ENCODE measurements around the gene SPEN.

SPEN gene

GRCh38 chr1:15858672-15859372 is 11.3 kb downstream of the SPEN start:
- Histone ChIP-seq H3K4me2 (no peak overlapping the region), H3K4me1 (ENCODE audit: low read depth, poor library complexity, severe bottlenecking) (peaks cover 26% of the 10 kb centered on the region), H2AFZ (ENCODE audit: low read depth) (no peak overlapping the region), H3K27me3 (ENCODE audit: insufficient read depth, low read depth) (no peaks in the 10 kb centered on the region), H3K9ac (no peak overlapping the region), H3K36me3 (ENCODE audit: insufficient read depth) (no peaks in the 10 kb centered on the region), H3K4me3 (IDR thresholded peaks at IDR 0.05; ENCODE audit: insufficient read depth, low read depth, low read length) (no peak overlapping the region), H3K27ac (no peak overlapping the region), H3K79me2 (ENCODE audit: insufficient read depth, low read depth) (peaks cover 100% of the 10 kb centered on the region), H4K20me1 (ENCODE audit: insufficient read depth) (peaks cover 50% of the 10 kb centered on the region)
- no peak for TF ChIP-seq CTCF (conservative IDR thresholded peaks at IDR 0.05; ENCODE audit: low read depth, low read length)

- no peak overlapping the region for H3K4me2 ChIP-seq
- no peak overlapping the region for H3K4me3 ChIP-seq (IDR thresholded peaks at IDR 0.05; ENCODE audit: insufficient read depth, low read depth, low read length)
- H2AFZ ChIP-seq (ENCODE audit: low read depth): no peak overlapping the region
- H3K36me3 ChIP-seq (ENCODE audit: insufficient read depth): no peaks in the 10 kb centered on the region
- no peak overlapping the region for H3K9ac ChIP-seq
- H3K79me2 ChIP-seq (ENCODE audit: insufficient read depth, low read depth): peaks cover 100% of the 10 kb centered on the region
- peaks cover 42% of the 10 kb centered on the region for H4K20me1 ChIP-seq (ENCODE audit: insufficient read depth)
- peaks cover 19% of the 10 kb centered on the region for H3K4me1 ChIP-seq (ENCODE audit: low read depth, poor library complexity, severe bottlenecking)
- no peak for TF ChIP-seq CTCF (conservative IDR thresholded peaks at IDR 0.05; ENCODE audit: low read depth, low read length)
- H3K27me3 ChIP-seq (ENCODE audit: insufficient read depth, low read depth): no peaks in the 10 kb centered on the region
- no peak overlapping the region for H3K27ac ChIP-seq
These were observed 15.8 kb downstream of the SPEN start for GRCh38 chr1:15863156-15863901.

- Histone ChIP-seq H3K4me1 (ENCODE audit: low read depth, poor library complexity, severe bottlenecking) (peaks cover 19% of the 10 kb centered on the region), H3K9ac (no peak overlapping the region), H4K20me1 (ENCODE audit: insufficient read depth) (peaks cover 43% of the 10 kb centered on the region), H3K4me2 (no peak overlapping the region), H3K79me2 (ENCODE audit: insufficient read depth, low read depth) (peaks cover 100% of the 10 kb centered on the region), H3K27me3 (ENCODE audit: insufficient read depth, low read depth) (no peaks in the 10 kb centered on the region), H3K36me3 (ENCODE audit: insufficient read depth) (no peaks in the 10 kb centered on the region), H3K27ac (no peak overlapping the region), H2AFZ (ENCODE audit: low read depth) (no peak overlapping the region), H3K4me3 (IDR thresholded peaks at IDR 0.05; ENCODE audit: insufficient read depth, low read depth, low read length) (no peak overlapping the region)
- no peak for TF ChIP-seq CTCF (conservative IDR thresholded peaks at IDR 0.05; ENCODE audit: low read depth, low read length)
These were observed 19.3 kb downstream of the SPEN start for GRCh38 chr1:15866721-15867201.

GRCh38 chr1:15867288-15867687 is 19.8 kb downstream of the SPEN start:
- H4K20me1 ChIP-seq (ENCODE audit: insufficient read depth): peaks cover 42% of the 10 kb centered on the region
- peaks cover 100% of the 10 kb centered on the region for H3K79me2 ChIP-seq (ENCODE audit: insufficient read depth, low read depth)
- peaks cover 19% of the 10 kb centered on the region for H3K4me1 ChIP-seq (ENCODE audit: low read depth, poor library complexity, severe bottlenecking)
- TF ChIP-seq CTCF (conservative IDR thresholded peaks at IDR 0.05; ENCODE audit: low read depth, low read length): no peak
- H3K27ac ChIP-seq: no peak overlapping the region
- no peak overlapping the region for H3K9ac ChIP-seq
- H2AFZ ChIP-seq (ENCODE audit: low read depth): no peak overlapping the region
- H3K36me3 ChIP-seq (ENCODE audit: insufficient read depth): no peaks in the 10 kb centered on the region
- no peak overlapping the region for H3K4me3 ChIP-seq (IDR thresholded peaks at IDR 0.05; ENCODE audit: insufficient read depth, low read depth, low read length)
- H3K27me3 ChIP-seq (ENCODE audit: insufficient read depth, low read depth): no peaks in the 10 kb centered on the region
- no peak overlapping the region for H3K4me2 ChIP-seq
